Stimulated activated CD8-positive, alpha-beta memory T cell treated with anti-CD3 and anti-CD28 coated beads, Interleukin-2, amount 100 ng/mL, for 1 hour (primary cell): ENCODE measurements around the gene HSPBP1.

Experiments used
- DNase-seq, 2 donors: peaks; one replicate each; pipeline ENCODE4 v3.0.0-alpha.2; 2020; ENCODE audit warnings: low read depth in 2 of 2

The HSPBP1 gene

DNA sequence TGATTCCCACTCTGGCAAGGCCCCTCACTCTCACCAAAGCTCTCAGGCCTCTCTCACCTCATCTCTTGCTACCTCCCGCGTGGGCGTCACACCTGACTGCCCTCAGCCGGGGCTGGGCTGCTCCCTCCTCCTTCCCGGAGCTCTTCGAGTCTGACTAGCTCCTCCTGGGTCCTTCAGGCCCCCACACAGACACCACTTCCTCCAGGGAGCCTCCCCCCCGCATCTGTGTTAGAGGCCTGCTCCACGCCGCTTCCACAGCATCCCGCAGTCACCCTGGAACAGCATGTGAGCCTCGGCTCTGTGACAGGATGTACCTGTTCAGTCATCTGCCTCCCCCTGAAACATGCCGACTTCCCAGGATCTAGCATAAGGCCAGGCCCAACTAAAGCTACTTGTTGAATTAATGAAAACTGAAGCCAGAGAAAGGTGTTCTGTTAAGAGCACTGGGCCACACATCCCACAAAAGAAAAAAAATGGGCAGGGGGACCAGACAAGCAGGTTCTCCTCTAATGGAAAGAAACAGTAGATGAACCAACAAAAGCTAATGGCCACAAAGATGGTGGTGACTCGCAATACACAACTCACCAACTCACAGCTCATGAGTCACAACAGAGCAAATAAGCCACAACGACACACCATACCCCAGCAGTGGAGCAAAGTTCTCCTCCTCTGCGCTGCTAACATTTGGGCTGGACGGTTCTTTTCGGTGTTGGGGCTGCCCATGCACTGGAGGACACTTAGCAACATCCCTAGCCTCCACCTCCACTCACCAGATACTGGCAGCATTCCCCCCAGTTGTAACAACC lies 24.1 kb downstream of the HSPBP1 start:
- no peak for DNase-seq

DNA sequence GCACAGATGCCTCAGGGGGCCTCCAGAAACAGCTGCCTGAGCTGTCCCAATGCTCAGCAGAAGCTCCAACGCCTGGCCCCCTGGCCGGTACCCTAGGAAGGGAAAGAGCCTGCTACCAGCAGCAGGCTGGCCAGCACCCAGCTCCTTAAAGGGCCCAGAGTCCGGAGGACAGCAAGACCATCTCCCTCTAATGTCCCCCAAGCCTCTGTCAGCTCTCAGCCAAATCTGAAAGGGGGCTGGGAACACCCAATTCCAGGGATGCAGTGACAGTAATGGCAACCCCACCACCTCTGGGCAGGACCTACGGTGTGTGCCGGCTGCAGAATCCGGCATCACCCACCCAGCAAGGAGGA lies 25.3 kb downstream of the HSPBP1 start:
- no peak for DNase-seq

GRCh38 chr19:55253842-55254624 lies 25.9 kb downstream of the HSPBP1 start:
- peak in 1 of 2 donors; percentile 39 for DNase-seq

DNA sequence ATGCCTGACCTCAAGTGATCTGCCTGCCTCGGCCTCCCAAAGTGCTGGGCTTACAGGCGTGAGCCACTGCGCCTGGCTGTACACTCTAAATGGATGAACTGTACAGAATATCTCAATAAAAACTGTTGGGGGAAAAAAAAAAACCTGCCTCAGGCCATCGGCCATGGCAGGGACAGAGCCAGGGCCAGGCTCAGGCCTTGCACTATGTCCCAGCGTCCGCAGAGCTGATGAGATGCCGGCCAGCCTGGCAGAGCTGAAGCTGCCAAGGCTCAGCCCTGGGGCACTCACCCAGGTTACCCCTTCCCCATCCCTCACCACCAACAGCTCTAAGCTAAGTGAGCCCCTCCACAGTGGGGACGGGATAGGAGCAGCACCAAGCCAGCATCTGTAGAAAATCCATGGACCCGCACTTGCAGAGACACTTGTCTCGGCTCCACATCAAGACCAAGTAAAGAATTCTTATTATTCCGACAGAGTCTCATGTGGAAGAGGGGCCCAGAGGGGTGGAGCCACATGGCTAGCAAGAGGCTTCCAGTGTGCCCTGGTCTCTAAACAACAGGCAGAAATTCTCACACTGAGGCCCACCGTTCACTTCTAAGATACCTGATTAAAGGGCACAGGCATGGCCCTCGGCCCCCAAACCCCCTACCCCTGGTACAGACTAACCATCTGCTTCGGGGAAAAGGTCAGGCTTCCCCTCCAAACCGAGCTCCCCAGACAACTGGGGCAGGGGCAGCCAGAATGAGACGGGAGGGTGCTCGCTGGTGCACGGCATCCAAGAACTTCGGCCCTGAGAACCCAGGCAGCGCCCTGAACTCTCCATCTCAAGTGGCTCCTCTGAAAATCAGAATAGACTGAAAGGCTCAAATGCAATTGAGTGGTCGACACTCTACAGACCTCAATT lies 26.9 kb downstream of the HSPBP1 start:
- DNase-seq, result no peak

- no peak for DNase-seq
These were observed 28.4 kb downstream of the HSPBP1 start for GRCh38 chr19:55251341-55252081.

- no peak for DNase-seq
These were observed 29.5 kb downstream of the HSPBP1 start for GRCh38 chr19:55250262-55251036.

DNA sequence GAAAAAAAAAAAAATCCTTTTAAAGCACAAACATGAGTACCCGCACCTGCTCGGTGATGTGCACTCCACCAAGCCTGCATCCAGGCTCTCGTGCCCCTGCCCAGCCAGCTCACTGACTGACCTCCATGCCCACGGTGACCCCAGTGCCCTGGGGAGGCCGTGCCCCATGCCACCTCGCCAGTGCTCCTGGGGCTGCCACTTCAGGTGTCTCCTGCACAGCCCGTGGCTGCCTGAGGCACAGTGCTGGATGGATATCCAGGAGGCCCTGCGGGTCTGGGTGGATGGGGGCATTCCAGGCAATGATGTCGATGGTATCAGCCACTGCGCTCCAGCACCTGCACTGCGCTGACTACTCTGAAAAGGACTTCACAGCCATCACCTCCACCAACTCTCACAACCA lies 30.1 kb downstream of the HSPBP1 start:
- DNase-seq, result no peak

DNA sequence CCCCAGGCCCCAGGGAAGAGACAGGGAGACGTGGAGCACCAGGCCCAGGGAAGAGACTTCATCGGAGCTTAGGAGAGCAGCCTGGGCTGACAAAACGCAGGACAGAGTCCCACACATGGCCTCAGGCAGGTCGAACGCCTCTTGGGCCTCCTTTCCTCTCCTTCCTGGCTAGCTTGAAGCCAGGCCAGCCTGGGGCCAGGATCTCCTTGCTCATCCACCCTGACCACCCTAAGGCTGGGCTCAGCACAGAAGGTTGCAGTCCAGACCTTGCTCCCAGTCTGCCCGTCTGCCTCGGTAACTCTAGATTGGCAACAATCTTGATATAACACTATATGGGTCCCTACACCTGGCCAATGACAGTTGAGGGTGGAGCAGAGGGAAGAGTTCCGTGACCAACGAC lies 31.2 kb downstream of the HSPBP1 start:
- DNase-seq, result no peak

DNA sequence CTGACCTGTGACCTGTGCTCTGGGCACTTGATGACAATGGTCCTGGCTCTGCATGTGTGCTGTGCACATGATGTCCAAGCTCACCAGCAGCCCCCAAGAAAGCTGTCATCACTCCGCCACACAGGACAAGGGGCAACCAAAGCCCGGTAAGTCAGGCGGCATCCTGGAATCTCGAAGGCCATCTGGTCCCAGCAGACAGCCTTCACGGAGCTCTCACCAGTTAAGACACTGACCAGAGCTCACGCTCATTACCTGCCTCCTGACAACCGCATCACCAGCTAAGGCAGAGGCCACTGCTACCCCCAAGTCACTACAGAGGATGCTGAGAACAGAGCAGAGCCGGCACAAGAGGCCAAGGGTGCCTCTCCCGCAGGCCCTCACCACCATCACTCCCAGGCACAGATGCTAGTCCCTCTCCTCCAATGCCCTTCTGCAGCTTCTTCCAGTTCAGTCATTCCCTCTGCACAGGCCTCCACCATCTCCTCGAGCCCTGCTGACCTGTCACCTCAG lies 31.7 kb downstream of the HSPBP1 start:
- no peak for DNase-seq

- no peak for DNase-seq
These were observed 32.2 kb downstream of the HSPBP1 start for GRCh38 chr19:55247621-55248099.

DNA sequence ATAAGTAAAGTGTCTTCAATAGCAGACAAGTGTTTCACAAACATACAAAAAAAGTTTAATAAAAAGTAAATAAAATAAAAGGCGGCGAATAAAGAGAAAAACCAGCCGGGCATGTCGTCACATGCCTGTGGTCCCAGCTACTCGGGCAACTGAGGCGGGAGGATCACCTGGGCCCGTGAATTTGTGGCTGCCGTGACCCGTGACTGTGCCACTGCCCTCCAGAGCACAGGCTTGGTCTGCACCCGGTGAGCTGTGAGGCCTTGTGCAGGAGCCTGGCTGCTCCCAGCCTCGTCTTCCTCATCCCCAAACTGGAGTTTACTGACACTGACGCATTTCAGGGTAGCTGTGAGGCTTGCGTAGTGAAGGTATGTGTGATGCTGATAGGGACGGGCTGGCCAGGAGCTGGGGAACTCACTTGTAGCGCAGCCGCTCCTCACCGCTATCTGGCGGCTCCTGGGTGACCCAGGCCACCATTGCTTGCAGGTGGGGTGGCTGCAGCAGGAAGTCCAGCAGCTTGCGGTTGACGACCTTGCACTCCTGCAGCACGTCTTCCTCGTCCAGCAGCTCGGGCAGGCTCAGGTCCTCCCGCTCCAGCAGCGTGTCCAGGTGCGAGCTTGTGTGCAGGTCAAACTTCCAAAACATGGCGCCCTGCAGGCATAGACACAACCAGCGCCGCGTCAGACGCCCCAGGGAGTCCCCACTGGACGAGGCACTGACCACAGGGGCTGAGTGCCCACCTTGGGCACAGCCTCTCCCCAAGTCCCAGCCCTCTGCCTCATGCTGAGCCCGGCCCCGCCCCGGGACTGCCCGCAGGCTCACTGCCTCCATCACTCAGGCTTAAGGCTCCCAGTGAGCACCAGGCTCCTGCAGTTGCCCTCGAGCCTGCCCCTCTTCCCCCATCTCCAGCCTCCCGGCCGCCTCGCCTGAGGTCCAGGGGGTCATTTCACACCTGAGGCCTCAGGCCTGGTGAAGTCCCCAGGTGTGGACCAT lies 33.2 kb downstream of the HSPBP1 start:
- DNase-seq, result no peak

- DNase-seq, result no peak
These were observed 34.5 kb downstream of the HSPBP1 start for GRCh38 chr19:55245236-55245904.

DNA sequence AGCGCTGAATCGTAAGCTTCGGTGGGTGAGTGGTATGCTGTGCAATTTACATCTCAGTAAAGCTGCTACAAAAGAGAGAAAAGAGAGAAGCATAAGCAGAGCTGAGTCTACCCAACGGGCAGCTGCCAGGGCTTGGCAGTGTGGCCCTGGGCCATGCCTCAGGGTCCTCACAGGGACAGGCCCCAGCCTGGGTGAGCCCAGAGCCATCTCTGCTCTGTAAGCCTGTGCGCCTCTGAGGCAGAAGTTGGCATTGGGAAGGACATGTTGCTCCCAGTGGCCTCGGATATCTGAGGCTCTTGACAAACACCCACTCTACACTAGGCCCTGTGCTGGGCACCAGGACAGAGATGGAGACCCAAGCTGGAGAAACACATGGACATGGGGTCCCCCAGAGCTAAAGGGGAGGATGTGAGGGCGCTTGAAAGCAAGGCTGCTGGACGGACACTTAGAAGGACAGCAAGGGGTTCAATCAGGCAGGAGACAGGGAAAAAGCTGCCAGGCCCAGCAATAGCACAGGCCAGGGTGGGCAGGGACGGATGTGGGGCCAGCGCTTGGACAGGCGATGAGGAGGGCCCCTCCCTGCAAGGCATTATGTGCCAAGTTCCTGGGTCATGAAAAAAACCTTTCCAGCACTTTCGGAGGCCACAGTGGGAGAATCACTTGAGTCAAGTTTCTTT lies 35.8 kb downstream of the HSPBP1 start:
- DNase-seq, result no peak

GRCh38 chr19:55242517-55242916 lies 37.4 kb downstream of the HSPBP1 start:
- no peak for DNase-seq

DNA sequence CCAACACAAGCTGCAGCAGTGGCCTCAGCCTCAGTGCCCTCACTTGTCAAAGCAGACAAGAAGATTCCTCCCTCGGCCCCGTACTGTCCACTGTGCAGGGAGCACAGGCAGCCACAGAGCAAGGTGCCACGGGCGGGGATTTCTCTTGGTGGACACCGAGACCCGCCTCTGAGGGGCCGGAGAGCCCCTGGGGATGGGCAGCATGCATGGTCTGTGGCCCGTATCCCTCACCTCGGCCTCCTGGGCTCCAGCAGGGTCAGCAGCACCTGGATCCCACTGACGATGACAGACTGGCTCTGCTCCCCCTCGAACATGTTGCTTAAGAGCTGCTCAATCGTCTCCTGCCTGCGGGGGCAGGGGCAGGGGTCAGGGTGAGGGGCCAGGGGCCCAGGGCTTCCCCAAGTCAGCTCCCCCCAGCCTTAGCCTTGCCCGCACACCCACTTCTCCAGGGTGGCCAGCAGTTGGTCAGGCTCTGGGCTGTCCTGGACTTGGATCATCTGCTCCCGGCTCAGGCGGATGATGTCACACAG lies 37.9 kb downstream of the HSPBP1 start:
- DNase-seq, result no peak

- DNase-seq, result no peak
These were observed 38.6 kb downstream of the HSPBP1 start for GRCh38 chr19:55241143-55241934.

- DNase-seq, result no peak
These were observed 39.2 kb downstream of the HSPBP1 start for GRCh38 chr19:55240713-55241020.
